ENCODE data around the gene NOP16.
A peak's percentile ranks its signal among the peaks of the same experiment; 100 is the strongest.

The NOP16 gene

DNA sequence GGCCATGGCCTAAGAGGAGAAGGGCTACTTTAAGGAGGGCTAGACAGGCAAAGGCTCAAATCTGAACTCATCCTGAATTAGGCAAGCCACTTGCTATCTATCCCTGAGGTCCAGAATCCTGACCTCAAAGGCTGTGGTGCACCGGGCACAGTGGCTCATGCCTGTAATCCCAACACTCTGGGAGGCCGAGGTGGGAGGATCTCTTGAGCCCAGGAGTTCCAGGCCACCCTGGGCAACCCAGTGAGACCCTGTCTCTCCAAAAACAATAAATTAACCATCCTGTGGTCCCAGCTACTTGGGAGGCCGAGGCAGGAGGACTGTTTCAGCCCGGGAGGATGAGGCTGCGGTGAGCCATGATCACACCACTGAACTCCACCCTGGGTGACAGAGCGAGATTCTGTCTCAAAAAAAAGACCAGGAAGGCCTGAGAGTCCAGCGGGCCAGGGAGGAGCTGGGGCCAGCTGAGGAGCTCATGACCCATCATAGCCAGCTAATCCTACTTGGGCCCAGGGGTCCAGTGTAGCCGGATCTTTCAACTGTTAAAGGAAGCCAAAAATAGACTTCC lies 4.0 kb downstream of the NOP16 start:
- no peak for DNase-seq

DNA sequence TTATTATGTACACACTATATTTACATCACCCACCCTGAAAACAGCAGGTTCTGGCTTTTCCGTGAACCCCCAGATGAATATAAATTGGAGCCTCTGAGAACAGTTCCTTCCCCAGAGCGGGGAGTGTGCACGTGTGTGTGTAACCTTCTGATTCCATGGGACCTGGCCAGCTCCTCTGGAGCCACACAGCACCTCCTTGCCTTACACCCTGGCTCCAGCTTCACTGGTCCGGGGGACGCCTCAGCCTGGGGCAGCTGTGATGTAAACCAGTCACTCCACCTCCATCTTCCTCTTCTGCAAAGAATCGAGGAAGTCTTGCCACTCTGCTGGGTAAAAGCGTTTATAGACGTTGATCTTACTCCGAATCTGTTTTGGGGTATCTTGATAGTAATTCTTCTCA lies 4.4 kb downstream of the NOP16 start:
- no peak for DNase-seq

DNA sequence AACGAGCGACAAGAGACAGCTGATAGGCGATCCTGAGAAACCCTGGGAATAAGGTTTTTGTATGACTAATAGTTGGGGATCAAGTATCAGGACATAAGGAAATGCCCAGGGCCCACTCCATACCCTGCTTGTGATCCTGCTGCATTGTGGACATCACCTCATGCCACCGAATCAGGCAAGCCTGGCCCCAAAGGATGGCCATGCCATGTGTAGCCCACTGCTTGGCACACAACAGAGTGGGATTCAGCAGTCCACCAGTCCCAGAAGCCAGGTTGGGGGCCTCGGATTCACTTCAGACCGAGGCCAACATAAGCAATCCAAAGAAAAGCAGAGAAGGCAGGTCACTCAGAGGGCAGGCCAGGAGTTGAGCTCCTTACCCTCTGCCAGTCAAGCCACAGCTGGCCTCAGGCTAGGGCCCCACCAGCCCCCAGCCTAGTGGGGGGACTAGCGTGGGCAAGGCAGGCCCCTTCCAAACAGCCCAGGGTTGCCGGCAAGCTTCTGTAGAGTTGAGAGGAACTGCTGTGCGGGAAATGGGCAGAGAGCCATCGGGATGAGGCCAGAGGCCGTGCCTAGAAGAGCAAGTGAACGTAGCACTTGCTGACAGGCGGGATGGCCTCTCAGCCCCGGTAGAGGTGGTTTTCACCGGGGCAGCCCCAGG lies 5.0 kb downstream of the NOP16 start:
- no peak for DNase-seq

DNA sequence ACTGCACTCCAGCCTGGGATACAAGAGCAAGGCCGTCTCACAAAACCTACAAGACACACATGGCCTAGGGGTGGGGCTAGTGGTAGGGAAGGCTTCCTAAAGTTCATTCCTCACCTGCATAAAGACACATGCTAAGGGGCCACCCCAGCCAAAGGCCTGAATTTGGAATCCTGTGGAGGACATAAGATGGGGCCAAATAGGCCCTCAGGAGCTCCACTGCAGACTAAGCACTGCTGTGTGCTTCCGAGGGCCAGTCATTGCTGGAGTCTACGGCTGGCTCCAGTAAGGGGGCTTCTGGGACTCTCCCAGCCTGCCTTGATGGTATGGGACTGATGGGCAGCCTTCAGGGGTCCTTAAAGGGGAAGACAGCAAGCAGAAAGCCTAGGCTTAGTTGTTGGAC lies 5.7 kb downstream of the NOP16 start:
- DNase-seq = no peak

- DNase-seq = no peak
Measured at GRCh38 chr5:176381979-176382378, 6.4 kb downstream of the NOP16 start.

GRCh38 chr5:176381423-176381822 lies 7.0 kb downstream of the NOP16 start:
- DNase-seq = no peak

DNA sequence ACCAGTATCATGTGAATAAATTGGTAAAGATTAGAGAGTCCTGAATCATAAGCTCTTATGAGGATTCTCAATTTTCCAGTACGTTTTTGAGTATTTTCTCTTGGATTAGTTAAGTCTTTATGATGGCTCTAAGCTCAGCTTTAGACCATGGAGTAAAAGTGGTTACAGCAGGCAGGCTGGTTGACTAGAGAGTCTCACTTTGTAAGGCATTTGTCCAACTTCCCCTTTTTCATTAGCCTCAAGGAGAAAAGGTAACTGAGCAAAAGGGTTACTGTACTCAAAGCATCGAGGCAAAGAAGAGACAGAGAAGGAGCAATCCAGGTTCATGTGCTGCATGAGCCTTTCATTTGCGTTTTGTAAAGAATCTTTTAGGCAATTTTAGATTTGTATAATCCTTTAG lies 8.5 kb downstream of the NOP16 start:
- peak; percentile 43 for DNase-seq

- DNase-seq = peak; percentile 87
Measured at GRCh38 chr5:176373100-176373818, 15.1 kb downstream of the NOP16 start.

- peak; percentile 33 for DNase-seq
Measured at GRCh38 chr5:176371621-176372539, 16.5 kb downstream of the NOP16 start.

DNA sequence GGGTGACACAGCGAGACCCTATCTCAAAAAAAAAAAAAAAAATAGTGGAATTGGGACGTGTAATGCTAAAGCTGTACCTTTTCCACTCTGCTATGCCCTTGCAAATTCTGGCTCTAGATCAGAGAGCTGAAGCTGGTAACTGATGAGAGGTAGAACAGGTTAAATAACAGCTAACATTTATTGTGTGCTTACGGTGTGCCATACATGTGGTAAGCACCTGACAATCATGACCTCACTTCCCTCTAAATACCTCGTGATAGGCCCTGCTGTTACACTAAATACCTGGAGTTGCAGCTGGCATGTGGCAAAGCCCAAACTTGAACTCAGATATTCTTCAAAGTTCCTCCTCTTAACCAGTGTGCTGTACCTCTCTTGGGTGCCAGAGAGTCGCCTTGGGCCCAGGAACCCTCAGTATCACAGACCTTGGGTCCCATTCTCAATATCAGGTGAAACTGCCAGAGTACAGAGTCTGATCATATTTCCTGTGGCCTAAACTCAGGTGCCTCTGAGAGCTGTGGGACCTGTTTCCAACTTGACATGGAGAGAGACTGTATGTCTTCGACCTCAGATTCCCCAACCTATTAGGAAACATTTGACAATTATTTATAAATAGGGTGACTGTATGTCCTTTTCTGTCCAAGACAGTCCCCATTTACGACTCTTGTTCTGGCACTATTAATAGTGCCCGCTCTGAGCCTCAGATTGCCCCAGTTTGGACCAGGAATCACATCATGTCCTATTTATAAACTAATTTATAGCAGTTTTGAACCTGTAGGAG lies 18.3 kb downstream of the NOP16 start:
- DNase-seq = no peak

DNA sequence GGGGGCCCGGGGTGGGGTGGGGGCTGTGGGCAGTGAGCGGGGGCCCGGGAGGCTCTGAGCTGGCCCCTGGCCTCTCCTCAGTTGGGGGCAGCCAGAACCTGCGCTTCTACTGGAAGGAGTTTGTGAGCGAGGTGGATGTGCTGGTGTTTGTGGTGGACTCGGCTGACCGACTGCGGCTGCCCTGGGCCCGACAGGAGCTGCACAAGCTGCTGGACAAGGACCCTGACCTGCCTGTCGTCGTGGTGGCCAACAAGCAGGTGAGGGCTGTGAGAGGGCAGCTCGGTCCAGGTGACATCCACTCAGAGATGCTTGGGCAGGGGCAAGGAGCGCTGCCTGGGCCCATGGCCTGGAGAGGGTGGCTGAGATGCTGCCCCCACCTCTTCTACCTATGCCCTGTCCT lies 19.7 kb downstream of the NOP16 start:
- no peak for DNase-seq

GRCh38 chr5:176366232-176366894 lies 22.0 kb downstream of the NOP16 start:
- no peak for DNase-seq

DNA sequence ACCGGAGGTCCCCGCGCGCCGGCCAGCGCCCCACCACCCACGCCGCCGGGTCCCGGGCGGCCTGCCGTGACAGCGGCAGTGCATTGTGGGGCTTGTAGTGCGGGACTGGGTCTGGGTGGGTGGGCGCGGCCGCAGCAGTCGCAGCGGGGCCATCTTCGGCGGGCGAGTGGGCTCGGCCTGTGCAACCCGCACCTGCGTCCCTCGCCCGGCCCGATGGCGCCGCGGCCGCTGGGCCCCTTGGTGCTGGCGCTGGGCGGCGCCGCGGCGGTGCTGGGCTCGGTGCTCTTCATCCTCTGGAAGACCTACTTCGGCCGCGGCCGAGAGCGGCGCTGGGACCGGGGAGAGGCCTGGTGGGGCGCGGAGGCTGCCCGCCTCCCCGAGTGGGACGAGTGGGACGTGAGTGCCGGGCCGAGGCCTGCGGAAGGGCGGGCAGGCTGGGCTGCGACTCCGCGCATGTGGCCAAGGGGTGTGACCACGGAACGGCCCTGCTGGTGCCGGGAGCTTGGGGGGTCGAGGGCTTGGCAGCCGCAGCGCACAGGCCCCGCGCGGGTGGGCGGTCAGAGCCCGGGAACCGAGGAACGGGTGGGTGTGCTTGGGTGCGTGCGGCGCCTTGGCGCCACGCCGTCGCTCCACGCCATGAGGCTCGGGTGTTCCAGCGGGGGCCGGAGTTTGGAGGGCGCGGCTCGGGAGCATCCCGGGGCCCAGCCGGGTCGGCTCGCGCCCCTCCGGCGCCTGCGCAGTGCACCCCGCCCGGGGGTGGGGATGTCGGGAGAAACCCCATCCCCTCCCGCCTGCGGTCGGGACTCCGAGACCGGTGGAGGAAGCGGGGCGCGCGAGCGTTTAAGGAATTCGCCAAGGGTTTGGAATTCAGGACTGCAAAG lies 22.8 kb downstream of the NOP16 start, which contains the start of gene ARL10:
Gene ARL10 (plus strand): TSS at position 137 of the 881 bp plus-strand sequence. CDS start 77 bp downstream, at position 214.
- no peak for DNase-seq

- no peak for DNase-seq
Measured at GRCh38 chr5:176364765-176365350, 23.5 kb downstream of the NOP16 start.

- no peak for DNase-seq
Measured at GRCh38 chr5:176362233-176362490, 26.2 kb downstream of the NOP16 start.

DNA sequence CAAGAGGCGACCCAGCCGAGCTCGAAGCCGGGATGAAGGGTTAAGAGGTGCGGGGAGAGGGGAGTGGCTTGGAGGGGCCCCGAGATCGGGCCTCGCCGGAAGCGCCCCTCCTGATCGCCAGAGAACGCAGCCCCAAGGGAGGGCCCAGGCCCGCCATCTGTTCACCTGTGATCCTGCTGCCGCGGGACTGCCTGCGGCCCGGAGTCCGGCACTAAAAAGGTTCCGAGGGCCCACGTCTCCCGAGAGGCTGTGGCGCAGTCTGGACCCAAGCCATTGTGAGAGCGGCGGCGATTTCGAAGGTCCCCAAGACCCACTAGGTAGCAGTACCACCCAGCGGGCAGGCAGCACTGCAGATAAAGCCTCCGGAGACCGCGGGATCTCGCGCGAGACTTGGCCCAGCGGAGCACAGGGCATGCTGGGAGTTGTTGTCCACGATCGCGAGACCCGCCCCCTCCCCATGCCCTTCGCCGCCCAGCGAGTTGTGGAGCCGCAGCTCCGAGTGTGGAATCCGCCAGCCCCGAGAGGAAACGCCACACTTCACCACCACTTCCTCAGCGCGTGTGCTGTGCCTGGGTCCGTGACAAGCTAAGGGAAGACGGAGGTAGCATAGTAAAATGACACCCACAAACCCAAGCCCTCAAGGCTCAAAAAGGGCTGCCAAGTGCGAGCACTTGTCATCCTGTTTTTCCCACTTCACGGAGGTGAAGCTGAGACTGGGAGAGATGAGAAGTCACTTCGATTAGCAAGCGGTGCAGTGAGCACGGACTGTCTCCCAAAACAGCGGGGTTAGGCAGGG lies 26.8 kb downstream of the NOP16 start, which contains the start of gene KIAA1191:
Gene KIAA1191 (minus strand): TSS at position 328 of the 796 bp plus-strand sequence. CDS start 2,256 bp downstream, outside the sequence.
- DNase-seq = peak; percentile 94

- DNase-seq = no peak
Measured at GRCh38 chr5:176360894-176361436, 27.4 kb downstream of the NOP16 start.

DNA sequence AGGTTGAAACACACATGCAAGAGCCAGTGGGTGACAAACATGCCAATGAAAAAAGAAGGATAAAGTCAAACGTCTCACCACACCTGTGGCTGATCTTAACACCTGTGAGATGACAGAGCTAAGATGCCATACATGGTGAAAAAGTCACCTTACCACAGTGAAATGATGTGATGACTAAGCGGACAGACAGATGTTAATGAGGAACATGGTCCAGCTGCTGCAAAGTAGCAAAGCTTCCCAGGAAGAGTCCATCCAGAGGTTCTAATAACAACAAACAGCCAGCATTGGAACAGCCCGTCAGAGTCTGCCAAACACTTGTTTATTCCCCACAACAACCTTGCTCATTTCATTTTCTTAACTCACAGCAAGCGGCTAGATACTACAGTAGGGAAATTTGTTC lies 28.7 kb downstream of the NOP16 start:
- no peak for DNase-seq

- DNase-seq = no peak
Measured at GRCh38 chr5:176356179-176356566, 32.2 kb downstream of the NOP16 start.
